HG03025 (cell line): ENCODE data around the gene PCDHGB1.
"Not testable (repeated sequence)": the region's sequence is repeated elsewhere in the genome, so short reads cannot be mapped to it uniquely, and the experiment has no call there.

Experiments
- ATAC-seq: cut with Tn5 transposase; IDR thresholded peaks from one replicate; pipeline ENCODE4 v1.9.1; 2021; ENCODE audit warnings: mild to moderate bottlenecking, moderate library complexity; ENCODE audit not compliant: unreplicated experiment, low FRiP score

PCDHGB1 gene

GRCh38 chr5:141375444-141376155 is 25.7 kb downstream of the PCDHGB1 start:
- ATAC-seq = not testable (repeated sequence)

GRCh38 chr5:141382469-141383294 is 32.8 kb downstream of the PCDHGB1 start, which contains the start of gene PCDHGA7:
PCDHGA7 (plus strand) TSS chr5:141382742; CDS start chr5:141382900, 158 bp downstream.
- ATAC-seq = no peak

GRCh38 chr5:141383345-141383744 is 33.4 kb downstream of the PCDHGB1 start:
- no peak for ATAC-seq

- ATAC-seq = no peak
These were observed 34.8 kb downstream of the PCDHGB1 start for GRCh38 chr5:141384471-141385267.

- ATAC-seq = not testable (repeated sequence)
These were observed 37.8 kb downstream of the PCDHGB1 start, which contains the start of gene PCDHGB4 for GRCh38 chr5:141387557-141388311. PCDHGB4 (plus strand) TSS chr5:141387698; CDS start chr5:141387885, 187 bp downstream.

GRCh38 chr5:141388661-141389060 is 38.8 kb downstream of the PCDHGB1 start:
- no peak for ATAC-seq

GRCh38 chr5:141389153-141390042 is 39.5 kb downstream of the PCDHGB1 start:
- ATAC-seq = no peak

GRCh38 chr5:141392429-141393198 is 42.7 kb downstream of the PCDHGB1 start, which contains the start of gene PCDHGA8:
PCDHGA8 (plus strand) TSS chr5:141392633; CDS start chr5:141392814, 181 bp downstream.
- ATAC-seq = no peak

- no peak for ATAC-seq
These were observed 43.4 kb downstream of the PCDHGB1 start for GRCh38 chr5:141393267-141393666.

GRCh38 chr5:141394401-141395187 is 44.7 kb downstream of the PCDHGB1 start:
- ATAC-seq = not testable (repeated sequence)

GRCh38 chr5:141397756-141398551 is 48.1 kb downstream of the PCDHGB1 start, which contains the start of gene PCDHGB5:
PCDHGB5 (plus strand) TSS chr5:141397947; CDS start chr5:141398128, 181 bp downstream.
- not testable (repeated sequence) for ATAC-seq

- no peak for ATAC-seq
These were observed 48.7 kb downstream of the PCDHGB1 start for GRCh38 chr5:141398608-141399007.

- ATAC-seq = no peak
These were observed 49.8 kb downstream of the PCDHGB1 start for GRCh38 chr5:141399555-141400258.
